ENCODE results near the gene DIPK1B. TPM values are rescaled to one million over a fixed set of nuclear protein-coding genes. Genes with fewer than 3 reads are reported as not detected.
A peak's percentile ranks its signal among the peaks of the same experiment; 100 is the strongest.

The DIPK1B gene
- total RNA-seq, 2 donors from 2014 or later: 45.1 to 45.7 TPM

DNA sequence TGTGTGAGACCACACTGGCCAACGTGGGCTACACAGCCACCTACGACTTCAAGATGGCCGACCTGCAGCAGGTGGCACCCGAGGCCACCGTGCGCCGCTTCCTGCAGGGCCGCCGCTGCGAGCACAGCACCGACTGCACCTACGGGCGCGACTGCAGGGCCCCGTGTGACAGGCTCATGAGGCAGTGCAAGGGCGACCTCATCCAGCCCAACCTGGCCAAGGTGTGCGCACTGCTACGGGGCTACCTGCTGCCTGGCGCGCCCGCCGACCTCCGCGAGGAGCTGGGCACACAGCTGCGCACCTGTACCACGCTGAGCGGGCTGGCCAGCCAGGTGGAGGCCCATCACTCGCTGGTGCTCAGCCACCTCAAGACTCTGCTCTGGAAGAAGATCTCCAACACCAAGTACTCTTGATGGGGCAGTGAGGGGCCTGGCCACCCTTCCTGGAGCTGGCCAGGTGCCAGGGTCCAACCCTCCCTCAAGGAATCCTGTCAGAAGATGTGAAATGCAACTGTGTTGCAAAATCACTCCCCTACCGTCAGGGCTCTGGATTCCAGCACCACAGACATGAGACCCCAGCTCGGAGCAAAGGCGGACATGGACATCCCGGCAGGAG is 11.1 kb downstream of the DIPK1B start:
- Histone ChIP-seq H3K36me3 (peaks cover 54% of the 10 kb centered on the region), H3K4me1 (peaks cover 0 to 91% of the 10 kb centered on the region in 2 donors), H3K9me3 (no peaks in the 10 kb centered on the region), H3K27me3 (no peaks in the 10 kb centered on the region), H3K4me3 (no peak overlapping the region), H3K27ac (peak overlapping the region; percentile 85 to 88)
- TF ChIP-seq, protein P1, sequence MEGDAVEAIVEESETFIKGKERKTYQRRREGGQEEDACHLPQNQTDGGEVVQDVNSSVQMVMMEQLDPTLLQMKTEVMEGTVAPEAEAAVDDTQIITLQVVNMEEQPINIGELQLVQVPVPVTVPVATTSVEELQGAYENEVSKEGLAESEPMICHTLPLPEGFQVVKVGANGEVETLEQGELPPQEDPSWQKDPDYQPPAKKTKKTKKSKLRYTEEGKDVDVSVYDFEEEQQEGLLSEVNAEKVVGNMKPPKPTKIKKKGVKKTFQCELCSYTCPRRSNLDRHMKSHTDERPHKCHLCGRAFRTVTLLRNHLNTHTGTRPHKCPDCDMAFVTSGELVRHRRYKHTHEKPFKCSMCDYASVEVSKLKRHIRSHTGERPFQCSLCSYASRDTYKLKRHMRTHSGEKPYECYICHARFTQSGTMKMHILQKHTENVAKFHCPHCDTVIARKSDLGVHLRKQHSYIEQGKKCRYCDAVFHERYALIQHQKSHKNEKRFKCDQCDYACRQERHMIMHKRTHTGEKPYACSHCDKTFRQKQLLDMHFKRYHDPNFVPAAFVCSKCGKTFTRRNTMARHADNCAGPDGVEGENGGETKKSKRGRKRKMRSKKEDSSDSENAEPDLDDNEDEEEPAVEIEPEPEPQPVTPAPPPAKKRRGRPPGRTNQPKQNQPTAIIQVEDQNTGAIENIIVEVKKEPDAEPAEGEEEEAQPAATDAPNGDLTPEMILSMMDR (IDR thresholded peaks at IDR 0.05): no peak
- no peak for DNase-seq (ENCODE audit: low spot score)

DNA sequence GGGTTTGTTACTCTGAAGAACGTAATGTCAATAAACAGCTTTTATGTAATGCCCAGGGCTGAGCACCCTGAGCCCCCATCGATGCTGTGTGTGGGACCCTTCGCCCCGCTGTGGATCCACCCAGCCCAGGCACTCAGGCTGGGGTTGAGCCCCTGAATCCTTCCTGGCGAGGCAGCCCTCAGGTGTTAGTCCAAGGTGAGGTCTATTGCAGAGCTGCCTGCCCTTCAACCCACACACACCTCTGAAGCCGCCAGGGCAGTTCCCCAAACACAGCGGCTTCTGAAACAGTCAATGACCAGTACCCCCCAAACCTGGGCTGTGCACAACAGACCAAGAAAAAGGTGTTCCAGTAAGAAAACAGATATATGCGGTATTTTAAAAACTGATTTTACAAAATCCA is 11.6 kb downstream of the DIPK1B start:
- Histone ChIP-seq H3K4me3 (no peak overlapping the region), H3K27me3 (no peaks in the 10 kb centered on the region), H3K27ac (peak overlapping the region in 1 of 2 donors; percentile 22), H3K9me3 (no peaks in the 10 kb centered on the region), H3K4me1 (peaks cover 0 to 94% of the 10 kb centered on the region in 2 donors), H3K36me3 (peaks cover 54% of the 10 kb centered on the region)
- no peak for DNase-seq (ENCODE audit: low spot score)
- TF ChIP-seq, protein P1 (IDR thresholded peaks at IDR 0.05): no peak

DNA sequence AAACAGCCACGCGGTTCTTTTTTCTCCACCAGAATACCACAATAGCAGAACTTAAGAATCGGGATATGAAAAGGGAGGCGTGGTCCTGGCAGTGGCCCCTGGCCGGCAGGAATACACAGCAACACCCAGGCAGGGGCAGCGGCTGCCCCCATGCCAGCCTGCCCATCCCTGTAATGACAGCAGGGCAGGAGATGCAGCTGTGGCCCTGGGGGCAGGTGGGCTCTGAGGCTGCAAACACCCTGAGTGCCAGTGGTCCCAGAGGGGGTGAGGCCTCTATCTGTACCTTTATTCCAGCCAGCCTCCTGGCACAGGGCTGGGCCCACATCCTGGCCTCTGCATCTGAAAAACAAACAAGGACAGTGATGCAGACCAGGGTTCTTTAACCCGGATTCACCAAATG is 12.4 kb downstream of the DIPK1B start:
- no peak for DNase-seq (ENCODE audit: low spot score)
- Histone ChIP-seq H3K4me3 (no peak overlapping the region), H3K27me3 (no peaks in the 10 kb centered on the region), H3K27ac (peak overlapping the region in 1 of 2 donors; percentile 22), H3K36me3 (peaks cover 54% of the 10 kb centered on the region), H3K9me3 (no peaks in the 10 kb centered on the region), H3K4me1 (peaks cover 0 to 94% of the 10 kb centered on the region in 2 donors)
- TF ChIP-seq, protein P1 (IDR thresholded peaks at IDR 0.05): no peak

DNA sequence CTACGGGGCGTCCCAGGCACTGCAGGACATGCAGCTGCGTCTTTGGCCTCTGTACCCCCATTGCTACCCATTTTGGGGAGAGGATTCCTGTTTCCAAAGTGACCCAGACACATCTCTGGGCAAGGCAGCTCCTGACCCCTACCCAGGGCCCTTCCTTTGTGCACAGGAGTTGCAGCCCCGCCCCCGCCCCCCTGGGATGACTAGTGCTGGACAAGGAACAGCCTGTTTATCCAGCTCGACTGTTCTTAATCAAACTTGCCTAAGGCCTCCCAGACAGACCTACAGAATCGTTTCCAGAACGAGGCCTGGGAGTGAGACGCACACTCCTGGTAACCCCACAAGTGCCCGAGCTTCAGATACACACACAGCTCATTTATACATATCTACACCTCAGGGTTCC is 13.2 kb downstream of the DIPK1B start:
- Histone ChIP-seq H3K9me3 (no peaks in the 10 kb centered on the region), H3K4me3 (peak overlapping the region in 1 of 2 donors; percentile 82), H3K4me1 (peaks cover 0 to 87% of the 10 kb centered on the region in 2 donors), H3K27me3 (no peaks in the 10 kb centered on the region), H3K36me3 (peaks cover 54% of the 10 kb centered on the region), H3K27ac (peak overlapping the region in 1 of 2 donors; percentile 86)
- DNase-seq (ENCODE audit: low spot score): no peak
- TF ChIP-seq, protein P1 (IDR thresholded peaks at IDR 0.05): no peak

DNA sequence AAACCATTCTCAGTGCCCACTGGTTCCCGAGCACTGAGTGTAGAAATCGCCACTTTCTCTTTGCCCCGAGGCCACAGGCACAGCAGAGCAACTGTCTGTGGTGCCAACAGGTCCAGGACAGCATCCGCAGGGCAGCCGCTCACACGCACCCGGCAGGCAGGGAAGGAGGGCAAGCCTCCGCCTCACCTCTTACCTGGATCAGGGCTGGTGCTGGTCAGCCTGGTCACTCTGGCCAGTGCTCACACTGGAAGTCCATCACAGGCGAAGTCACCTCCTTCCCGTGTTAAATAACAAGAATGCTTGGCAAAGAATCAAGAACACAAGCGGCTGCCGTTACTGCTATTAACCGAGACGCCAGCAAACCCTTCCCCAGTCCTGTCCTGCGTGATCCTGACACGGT is 13.7 kb downstream of the DIPK1B start:
- H3K36me3 ChIP-seq: peaks cover 54% of the 10 kb centered on the region
- DNase-seq (ENCODE audit: low spot score): no peak
- H3K4me3 ChIP-seq: peak overlapping the region; percentile 82 to 90
- H3K27me3 ChIP-seq: no peaks in the 10 kb centered on the region
- H3K4me1 ChIP-seq: peaks cover 0 to 82% of the 10 kb centered on the region in 2 donors
- no peaks in the 10 kb centered on the region for H3K9me3 ChIP-seq
- peak overlapping the region; percentile 77 to 86 for H3K27ac ChIP-seq
- TF ChIP-seq, protein P1 (IDR thresholded peaks at IDR 0.05): no peak

All from right atrium auricular region (tissue), 2 donors.